ENCODE measurements around the gene TOP2A.

The TOP2A gene

DNA sequence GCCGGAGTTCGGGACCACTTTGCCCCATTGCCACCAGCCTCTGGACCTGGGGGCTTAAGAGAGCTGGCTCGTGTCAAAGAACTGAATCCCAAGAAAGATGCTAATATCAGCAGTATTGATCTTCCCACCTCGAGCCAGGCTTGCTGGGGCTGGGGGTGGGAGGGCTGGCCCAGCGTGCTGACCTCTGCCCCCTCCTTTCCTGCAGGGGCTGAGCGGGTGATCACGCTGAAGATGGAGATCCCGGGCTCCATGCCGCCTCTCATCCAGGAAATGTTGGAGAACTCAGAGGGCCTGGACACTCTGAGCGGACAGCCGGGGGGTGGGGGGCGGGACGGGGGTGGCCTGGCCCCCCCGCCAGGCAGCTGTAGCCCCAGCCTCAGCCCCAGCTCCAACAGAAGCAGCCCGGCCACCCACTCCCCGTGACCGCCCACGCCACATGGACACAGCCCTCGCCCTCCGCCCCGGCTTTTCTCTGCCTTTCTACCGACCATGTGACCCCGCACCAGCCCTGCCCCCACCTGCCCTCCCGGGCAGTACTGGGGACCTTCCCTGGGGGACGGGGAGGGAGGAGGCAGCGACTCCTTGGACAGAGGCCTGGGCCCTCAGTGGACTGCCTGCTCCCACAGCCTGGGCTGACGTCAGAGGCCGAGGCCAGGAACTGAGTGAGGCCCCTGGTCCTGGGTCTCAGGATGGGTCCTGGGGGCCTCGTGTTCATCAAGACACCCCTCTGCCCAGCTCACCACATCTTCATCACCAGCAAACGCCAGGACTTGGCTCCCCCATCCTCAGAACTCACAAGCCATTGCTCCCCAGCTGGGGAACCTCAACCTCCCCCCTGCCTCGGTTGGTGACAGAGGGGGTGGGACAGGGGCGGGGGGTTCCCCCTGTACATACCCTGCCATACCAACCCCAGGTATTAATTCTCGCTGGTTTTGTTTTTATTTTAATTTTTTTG, 61.6 kb downstream of the TOP2A start:
- TF ChIP-seq, protein P1, sequence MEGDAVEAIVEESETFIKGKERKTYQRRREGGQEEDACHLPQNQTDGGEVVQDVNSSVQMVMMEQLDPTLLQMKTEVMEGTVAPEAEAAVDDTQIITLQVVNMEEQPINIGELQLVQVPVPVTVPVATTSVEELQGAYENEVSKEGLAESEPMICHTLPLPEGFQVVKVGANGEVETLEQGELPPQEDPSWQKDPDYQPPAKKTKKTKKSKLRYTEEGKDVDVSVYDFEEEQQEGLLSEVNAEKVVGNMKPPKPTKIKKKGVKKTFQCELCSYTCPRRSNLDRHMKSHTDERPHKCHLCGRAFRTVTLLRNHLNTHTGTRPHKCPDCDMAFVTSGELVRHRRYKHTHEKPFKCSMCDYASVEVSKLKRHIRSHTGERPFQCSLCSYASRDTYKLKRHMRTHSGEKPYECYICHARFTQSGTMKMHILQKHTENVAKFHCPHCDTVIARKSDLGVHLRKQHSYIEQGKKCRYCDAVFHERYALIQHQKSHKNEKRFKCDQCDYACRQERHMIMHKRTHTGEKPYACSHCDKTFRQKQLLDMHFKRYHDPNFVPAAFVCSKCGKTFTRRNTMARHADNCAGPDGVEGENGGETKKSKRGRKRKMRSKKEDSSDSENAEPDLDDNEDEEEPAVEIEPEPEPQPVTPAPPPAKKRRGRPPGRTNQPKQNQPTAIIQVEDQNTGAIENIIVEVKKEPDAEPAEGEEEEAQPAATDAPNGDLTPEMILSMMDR (IDR thresholded peaks at IDR 0.05; ENCODE audit: low read depth, low read length, missing control alignments): no peak
- DNase-seq (ENCODE audit: low read depth): no peak
- no peak overlapping the region for H3K4me3 ChIP-seq (ENCODE audit: low read depth, low read length)

DNA sequence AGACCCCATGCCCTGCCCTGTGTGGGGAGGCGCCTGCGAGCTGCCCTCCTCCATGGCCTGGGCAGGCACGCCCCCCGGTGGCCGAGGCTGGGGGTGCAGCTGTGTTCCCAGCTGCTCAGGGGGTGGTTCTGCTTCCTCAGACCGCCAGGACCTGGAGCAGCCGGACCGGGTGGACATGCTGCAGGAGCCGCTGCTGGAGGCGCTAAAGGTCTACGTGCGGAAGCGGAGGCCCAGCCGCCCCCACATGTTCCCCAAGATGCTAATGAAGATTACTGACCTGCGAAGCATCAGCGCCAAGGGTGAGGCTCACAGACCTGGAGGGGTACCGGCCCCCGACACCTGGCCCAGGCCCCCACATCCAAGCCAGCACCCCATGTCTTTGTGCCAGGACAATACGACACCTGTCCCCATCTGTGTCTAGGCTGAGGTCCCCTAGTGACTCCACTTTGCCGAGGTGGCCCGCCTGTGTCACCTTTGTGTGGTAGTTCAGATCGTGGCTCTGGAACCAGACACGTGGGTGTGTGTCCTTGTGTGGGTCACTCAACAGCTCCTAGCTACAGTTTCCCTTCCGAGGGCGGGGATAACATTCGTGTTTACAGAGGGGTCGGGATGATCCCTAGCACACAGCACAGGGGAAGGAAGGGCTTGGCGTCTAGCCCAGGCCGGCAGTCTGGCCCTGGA, 62.4 kb downstream of the TOP2A start:
- H3K4me3 ChIP-seq (ENCODE audit: low read depth, low read length): no peak overlapping the region
- TF ChIP-seq, protein P1 (IDR thresholded peaks at IDR 0.05; ENCODE audit: low read depth, low read length, missing control alignments): peak; percentile 92
- no peak for DNase-seq (ENCODE audit: low read depth)

DNA sequence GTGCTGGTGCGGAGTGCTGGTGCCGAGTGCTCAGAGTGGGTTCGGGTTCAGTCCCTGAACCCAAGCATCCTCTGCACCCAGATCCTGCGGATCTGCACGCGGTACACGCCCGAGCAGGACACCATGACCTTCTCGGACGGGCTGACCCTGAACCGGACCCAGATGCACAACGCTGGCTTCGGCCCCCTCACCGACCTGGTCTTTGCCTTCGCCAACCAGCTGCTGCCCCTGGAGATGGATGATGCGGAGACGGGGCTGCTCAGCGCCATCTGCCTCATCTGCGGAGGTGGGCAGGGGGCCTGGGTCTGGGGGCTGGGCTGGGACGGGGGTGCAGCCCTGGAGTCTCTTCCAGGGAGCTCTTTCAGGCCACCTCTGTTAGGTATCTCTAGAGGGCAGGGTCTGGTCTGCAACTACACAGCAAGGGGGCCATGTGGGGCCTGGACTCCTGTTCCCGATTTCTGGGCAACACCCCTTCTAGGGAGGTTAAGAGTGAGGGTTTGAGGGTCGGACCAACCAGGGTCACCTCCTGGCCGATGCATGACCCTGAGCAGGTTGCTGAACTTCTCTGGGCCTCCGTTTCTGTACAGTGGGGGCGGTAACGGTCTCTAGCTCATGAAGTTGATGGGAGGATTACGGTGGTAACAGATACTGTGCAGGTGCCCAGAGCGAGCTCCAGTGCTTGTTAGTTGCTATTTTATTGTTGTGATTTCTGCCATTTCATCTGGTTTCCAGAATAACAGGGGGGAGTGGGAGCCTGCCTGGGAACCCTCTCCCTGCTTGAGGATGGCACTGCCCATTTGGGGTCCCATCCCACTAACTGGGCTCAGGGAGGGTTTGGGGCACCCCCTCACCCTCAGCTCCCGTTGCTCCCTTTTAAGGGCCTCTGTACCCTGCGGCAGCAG, 63.2 kb downstream of the TOP2A start:
- TF ChIP-seq, protein P1 (IDR thresholded peaks at IDR 0.05; ENCODE audit: low read depth, low read length, missing control alignments): no peak
- no peak overlapping the region for H3K4me3 ChIP-seq (ENCODE audit: low read depth, low read length)
- DNase-seq (ENCODE audit: low read depth): no peak

DNA sequence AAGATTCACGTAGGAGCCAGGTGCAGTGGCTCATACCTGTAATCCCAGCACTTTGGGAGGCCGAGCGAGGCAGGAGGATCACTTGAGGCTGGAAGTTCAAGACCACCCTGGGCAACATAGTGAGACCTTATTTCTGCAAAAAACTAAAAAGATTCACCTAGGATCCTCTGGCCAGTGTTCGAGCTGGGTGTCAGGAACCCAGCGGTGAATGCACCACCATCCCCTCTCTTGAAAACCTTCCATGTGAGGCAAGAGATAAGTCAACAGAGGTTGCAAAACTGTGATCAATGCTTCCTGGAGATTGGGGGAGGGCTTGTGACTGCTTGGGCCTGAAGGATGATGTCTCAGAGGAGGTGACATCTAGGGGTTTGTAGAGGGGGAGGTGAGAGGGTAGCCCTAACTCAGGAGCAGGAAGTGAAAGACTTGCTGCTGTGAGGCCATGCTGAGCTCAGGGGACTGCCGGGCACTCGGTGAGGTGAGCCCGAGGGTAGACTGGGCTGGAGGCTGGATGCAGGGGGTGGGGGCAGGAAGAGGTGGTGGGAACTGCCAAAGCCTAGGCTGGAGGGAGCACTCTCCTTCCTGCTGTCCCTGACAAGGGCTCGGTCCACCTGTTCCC, 64.8 kb downstream of the TOP2A start:
- TF ChIP-seq, protein P1 (IDR thresholded peaks at IDR 0.05; ENCODE audit: low read depth, low read length, missing control alignments): no peak
- no peak overlapping the region for H3K4me3 ChIP-seq (ENCODE audit: low read depth, low read length)
- no peak for DNase-seq (ENCODE audit: low read depth)

DNA sequence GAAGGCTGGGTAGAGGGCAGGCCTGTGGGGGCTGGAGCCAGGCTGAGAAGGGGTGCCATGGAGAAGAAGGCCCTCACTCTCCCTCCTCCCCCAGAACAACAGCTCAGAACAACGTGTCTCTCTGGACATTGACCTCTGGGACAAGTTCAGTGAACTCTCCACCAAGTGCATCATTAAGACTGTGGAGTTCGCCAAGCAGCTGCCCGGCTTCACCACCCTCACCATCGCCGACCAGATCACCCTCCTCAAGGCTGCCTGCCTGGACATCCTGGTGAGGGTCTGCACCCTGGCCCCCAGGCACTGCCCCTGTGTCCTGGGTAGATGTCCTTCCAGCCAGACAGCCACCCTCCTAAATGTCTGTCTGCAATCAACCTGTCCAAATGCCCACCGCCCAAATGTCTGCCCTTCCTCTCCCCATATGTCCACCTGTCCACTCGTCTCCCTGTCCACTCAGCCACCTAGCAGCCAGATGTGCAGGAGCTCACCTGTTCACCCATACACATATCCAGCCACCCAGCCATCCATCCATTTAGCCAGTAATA, 65.4 kb downstream of the TOP2A start:
- no peak overlapping the region for H3K4me3 ChIP-seq (ENCODE audit: low read depth, low read length)
- TF ChIP-seq, protein P1 (IDR thresholded peaks at IDR 0.05; ENCODE audit: low read depth, low read length, missing control alignments): no peak
- DNase-seq (ENCODE audit: low read depth): no peak
